ENCODE measurements around the gene EPHA8.

EPHA8 gene

DNA sequence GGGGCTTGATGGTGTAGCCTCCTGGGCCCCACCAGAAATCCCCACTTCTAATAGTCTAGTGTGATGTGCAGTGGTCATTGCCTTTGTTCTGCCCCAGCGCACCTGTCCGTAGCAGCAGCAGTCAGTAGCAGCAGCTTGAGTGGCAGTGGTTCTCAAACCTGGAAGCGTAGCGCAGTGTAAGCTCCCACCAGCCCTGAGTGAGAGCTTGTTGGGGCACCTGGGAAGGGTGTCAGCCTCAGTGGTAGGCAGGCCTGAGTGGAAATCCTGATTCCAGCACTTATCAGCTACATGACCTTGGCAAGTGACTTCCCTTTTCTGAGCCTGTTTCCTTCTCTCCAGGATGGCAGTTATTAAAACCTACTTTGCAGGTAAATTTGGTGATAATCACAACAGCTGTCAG, 41.6 kb upstream of the EPHA8 start:
- TF ChIP-seq POLR2A (IDR thresholded peaks at IDR 0.05; ENCODE audit: extremely low read depth, insufficient read length): no peak
- TF ChIP-seq, protein P1, sequence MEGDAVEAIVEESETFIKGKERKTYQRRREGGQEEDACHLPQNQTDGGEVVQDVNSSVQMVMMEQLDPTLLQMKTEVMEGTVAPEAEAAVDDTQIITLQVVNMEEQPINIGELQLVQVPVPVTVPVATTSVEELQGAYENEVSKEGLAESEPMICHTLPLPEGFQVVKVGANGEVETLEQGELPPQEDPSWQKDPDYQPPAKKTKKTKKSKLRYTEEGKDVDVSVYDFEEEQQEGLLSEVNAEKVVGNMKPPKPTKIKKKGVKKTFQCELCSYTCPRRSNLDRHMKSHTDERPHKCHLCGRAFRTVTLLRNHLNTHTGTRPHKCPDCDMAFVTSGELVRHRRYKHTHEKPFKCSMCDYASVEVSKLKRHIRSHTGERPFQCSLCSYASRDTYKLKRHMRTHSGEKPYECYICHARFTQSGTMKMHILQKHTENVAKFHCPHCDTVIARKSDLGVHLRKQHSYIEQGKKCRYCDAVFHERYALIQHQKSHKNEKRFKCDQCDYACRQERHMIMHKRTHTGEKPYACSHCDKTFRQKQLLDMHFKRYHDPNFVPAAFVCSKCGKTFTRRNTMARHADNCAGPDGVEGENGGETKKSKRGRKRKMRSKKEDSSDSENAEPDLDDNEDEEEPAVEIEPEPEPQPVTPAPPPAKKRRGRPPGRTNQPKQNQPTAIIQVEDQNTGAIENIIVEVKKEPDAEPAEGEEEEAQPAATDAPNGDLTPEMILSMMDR (IDR thresholded peaks at IDR 0.05; ENCODE audit: low read depth, low read length): no peak
- TF ChIP-seq, protein P2, sequence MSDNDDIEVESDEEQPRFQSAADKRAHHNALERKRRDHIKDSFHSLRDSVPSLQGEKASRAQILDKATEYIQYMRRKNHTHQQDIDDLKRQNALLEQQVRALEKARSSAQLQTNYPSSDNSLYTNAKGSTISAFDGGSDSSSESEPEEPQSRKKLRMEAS (IDR thresholded peaks at IDR 0.05; ENCODE audit: low read depth, low read length): no peak
- no peak for TF ChIP-seq MYC (IDR thresholded peaks at IDR 0.05; ENCODE audit: low read depth, low read length)
- no peak overlapping the region for H3K4me3 ChIP-seq (ENCODE audit: low read depth, low read length)

DNA sequence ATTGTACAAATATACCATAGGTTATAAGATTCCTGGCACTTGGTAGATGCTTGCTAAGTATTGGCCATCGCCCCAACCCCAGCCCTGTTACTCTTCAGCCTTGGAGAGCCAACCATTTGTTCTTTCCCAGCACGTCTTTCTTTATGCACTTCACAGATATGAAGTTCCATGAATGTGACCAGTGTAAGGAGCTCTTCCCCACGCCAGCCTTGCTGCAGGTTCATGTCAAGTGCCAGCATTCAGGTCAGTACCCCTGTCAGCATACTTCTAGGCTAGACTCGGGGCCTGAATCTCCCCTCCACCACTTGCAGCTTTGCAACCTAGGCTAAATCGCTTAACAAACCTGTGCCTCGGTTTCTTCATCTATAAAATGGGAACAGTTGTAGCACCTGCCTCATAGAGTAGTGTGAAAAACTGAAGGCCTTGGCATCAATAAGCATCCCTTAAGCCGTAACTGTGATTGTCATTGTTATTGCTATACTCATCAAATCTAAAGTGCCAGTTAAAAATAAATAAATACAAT, 41.0 kb upstream of the EPHA8 start:
- no peak overlapping the region for H3K4me3 ChIP-seq (ENCODE audit: low read depth, low read length)
- TF ChIP-seq, protein P2 (IDR thresholded peaks at IDR 0.05; ENCODE audit: low read depth, low read length): no peak
- TF ChIP-seq MYC (IDR thresholded peaks at IDR 0.05; ENCODE audit: low read depth, low read length): no peak
- TF ChIP-seq POLR2A (IDR thresholded peaks at IDR 0.05; ENCODE audit: extremely low read depth, insufficient read length): no peak
- TF ChIP-seq, protein P1 (IDR thresholded peaks at IDR 0.05; ENCODE audit: low read depth, low read length): no peak
- DNase-seq (ENCODE audit: low read depth): no peak

More for the DNA sequence above, 41.6 kb upstream of the EPHA8 start:
- no peak for DNase-seq (ENCODE audit: low read depth)

DNA sequence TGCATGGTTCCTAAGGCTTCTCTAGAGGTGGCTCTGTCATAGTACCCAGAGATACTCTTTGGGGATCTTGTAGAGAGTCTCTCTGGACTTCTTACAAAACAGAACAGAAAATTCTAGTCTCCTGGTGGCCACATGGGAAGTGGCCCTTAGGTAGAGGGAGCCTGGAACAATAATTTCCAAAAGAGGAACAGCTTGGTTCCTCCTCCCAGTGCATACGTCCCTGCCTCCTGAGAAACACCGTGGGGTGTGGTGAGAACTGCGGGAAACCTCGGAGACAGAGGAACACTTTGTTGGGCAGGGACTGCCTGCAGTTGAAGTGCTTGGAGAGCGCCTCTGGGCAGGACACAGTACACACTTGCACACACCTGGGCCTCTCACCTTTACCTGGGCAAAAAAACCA, 38.8 kb upstream of the EPHA8 start:
- TF ChIP-seq, protein P2 (IDR thresholded peaks at IDR 0.05; ENCODE audit: low read depth, low read length): no peak
- TF ChIP-seq MYC (IDR thresholded peaks at IDR 0.05; ENCODE audit: low read depth, low read length): no peak
- no peak for TF ChIP-seq POLR2A (IDR thresholded peaks at IDR 0.05; ENCODE audit: extremely low read depth, insufficient read length)
- TF ChIP-seq, protein P1 (IDR thresholded peaks at IDR 0.05; ENCODE audit: low read depth, low read length): no peak
- H3K4me3 ChIP-seq (ENCODE audit: low read depth, low read length): no peak overlapping the region
- no peak for DNase-seq (ENCODE audit: low read depth)

DNA sequence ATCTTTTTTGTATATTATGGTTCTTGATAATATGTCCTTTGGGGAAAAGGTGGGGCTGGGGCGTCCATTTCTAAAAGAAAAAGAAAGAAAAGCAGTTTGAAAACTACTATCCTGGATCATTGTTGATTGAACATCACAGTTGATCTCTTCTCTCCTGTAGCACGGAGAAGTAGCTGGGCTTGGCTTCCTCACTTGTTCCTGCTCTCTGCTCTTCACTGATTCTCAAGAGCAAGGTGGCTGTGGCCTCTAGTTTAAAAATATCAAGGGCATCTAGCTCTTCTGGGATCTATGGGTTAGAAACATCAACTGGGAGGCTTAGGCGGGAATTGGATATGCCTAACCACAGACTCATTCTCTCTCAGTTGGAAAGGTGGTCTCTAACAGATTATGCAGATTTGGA, 38.1 kb upstream of the EPHA8 start:
- TF ChIP-seq, protein P2 (IDR thresholded peaks at IDR 0.05; ENCODE audit: low read depth, low read length): no peak
- TF ChIP-seq, protein P1 (IDR thresholded peaks at IDR 0.05; ENCODE audit: low read depth, low read length): no peak
- TF ChIP-seq MYC (IDR thresholded peaks at IDR 0.05; ENCODE audit: low read depth, low read length) (no peak), POLR2A (IDR thresholded peaks at IDR 0.05; ENCODE audit: extremely low read depth, insufficient read length) (no peak)
- H3K4me3 ChIP-seq (ENCODE audit: low read depth, low read length): no peak overlapping the region
- DNase-seq (ENCODE audit: low read depth): no peak

DNA sequence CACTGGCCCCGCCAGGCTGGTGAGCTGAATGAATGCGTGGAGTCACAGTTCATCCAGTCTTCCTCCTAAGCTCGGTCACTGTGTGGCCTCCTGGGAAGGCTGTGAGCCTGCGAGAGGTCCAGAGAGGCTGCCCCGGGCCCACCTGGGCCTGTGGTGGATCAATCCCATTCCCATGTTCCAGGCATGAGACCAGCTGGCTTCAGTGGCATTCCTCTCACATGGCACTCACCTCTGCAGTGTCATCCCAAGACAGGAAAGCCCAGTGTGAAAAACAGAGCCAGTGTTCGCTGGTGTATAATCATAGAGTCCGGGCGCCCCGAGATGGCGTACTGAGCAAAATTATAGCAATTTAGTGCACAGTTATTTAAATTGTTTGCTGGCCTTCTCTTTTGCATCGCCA, 37.6 kb upstream of the EPHA8 start:
- no peak for DNase-seq (ENCODE audit: low read depth)
- TF ChIP-seq, protein P1 (IDR thresholded peaks at IDR 0.05; ENCODE audit: low read depth, low read length): no peak
- TF ChIP-seq MYC (IDR thresholded peaks at IDR 0.05; ENCODE audit: low read depth, low read length): no peak
- TF ChIP-seq, protein P2 (IDR thresholded peaks at IDR 0.05; ENCODE audit: low read depth, low read length): no peak
- no peak for TF ChIP-seq POLR2A (IDR thresholded peaks at IDR 0.05; ENCODE audit: extremely low read depth, insufficient read length)
- no peak overlapping the region for H3K4me3 ChIP-seq (ENCODE audit: low read depth, low read length)

Data from NB4 (cell line).